Suprapubic skin (tissue), 4 donors: ENCODE measurements around the gene F7. TPM values are rescaled to one million over a fixed set of nuclear protein-coding genes. Genes with fewer than 3 reads are reported as not detected.

ENCODE experiments used
- DNase-seq, 2 donors: peaks; one replicate each; pipeline ENCODE4 v3.0.0-alpha.2; 2019; ENCODE audit warnings: low spot score in 2 of 2
- H3K27ac ChIP-seq: fragments of 200-600 bp; sonication (generic); one replicate; pipeline ENCODE4 v1.5.1; 2019
- H3K27me3 ChIP-seq: fragments of 200-600 bp; sonication (generic); one replicate; pipeline ENCODE4 v1.5.1; 2019
- H3K36me3 ChIP-seq: fragments of 200-600 bp; sonication (generic); one replicate; pipeline ENCODE4 v1.5.1; 2019
- H3K4me1 ChIP-seq: fragments of 200-600 bp; sonication (generic); one replicate; pipeline ENCODE4 v1.5.1; 2019
- H3K4me3 ChIP-seq: fragments of 200-600 bp; sonication (generic); one replicate; pipeline ENCODE4 v1.5.1; 2019; ENCODE audit warnings: mild to moderate bottlenecking
- H3K9me3 ChIP-seq: fragments of 200-600 bp; sonication (generic); one replicate; pipeline ENCODE4 v1.5.1; 2019
- CTCF ChIP-seq, 2 donors: fragments of 200-600 bp in 1 of 2; fragments of 450-650 bp in 1 of 2; sonication (generic) in 1 of 2; IDR thresholded peaks; one replicate each; pipeline ENCODE4 v1.5.1; 2016 to 2019; ENCODE audit warnings: antibody characterized with exemption in 2 of 2, mild to moderate bottlenecking in 1 of 2, moderate library complexity in 1 of 2
- EP300 ChIP-seq: sonication (generic); formaldehyde crosslinking; IDR thresholded peaks from one replicate; pipeline ENCODE4 v1.6.1; 2017; ENCODE audit warnings: antibody characterized with exemption
- POLR2A ChIP-seq, 2 donors: fragments of 450-650 bp; IDR thresholded peaks; one replicate each; pipeline ENCODE4 v1.6.1; 2017; ENCODE audit warnings: antibody characterized with exemption in 2 of 2, mild to moderate bottlenecking in 2 of 2, moderate library complexity in 2 of 2
- POLR2AphosphoS5 ChIP-seq, 3 donors: sonication (generic); formaldehyde crosslinking; IDR thresholded peaks; one replicate each; pipeline ENCODE4 v1.6.1; 2017; ENCODE audit warnings: antibody characterized with exemption in 3 of 3
- WGBS: methylation state at CpG from one replicate; pipeline ENCODE4 v1.1.5; 2018; 5-methylcytosine and 5-hydroxymethylcytosine counted together
- total RNA-seq, 4 donors: library from RNA; depleted of rRNA; stranded (reverse); fragments of >200 nt; gene quantifications; one replicate each; pipeline ENCODE4 v1.1.0, GENCODE V29; 2016

The F7 gene
- total RNA-seq, 4 donors from 2014 or later: not detected

- H3K9me3 ChIP-seq: no peaks in the 10 kb centered on the region
- H3K27me3 ChIP-seq: peaks cover 6% of the 10 kb centered on the region
- H3K4me1 ChIP-seq: peaks cover 19% of the 10 kb centered on the region
- H3K36me3 ChIP-seq: no peaks in the 10 kb centered on the region
- WGBS: 88% methylated on average over 9 of the region's 9 CpGs
- DNase-seq: no peak
- no peak overlapping the region for H3K4me3 ChIP-seq
- no peak overlapping the region for H3K27ac ChIP-seq
- TF ChIP-seq CTCF (IDR thresholded peaks at IDR 0.05) (no peak), POLR2AphosphoS5 (IDR thresholded peaks at IDR 0.05) (no peak), POLR2A (IDR thresholded peaks at IDR 0.05) (no peak), EP300 (no peak)
Observed at GRCh38 chr13:113155982-113156655, 50.5 kb downstream of the F7 start.

GRCh38 chr13:113157206-113157928 lies 51.8 kb downstream of the F7 start:
- Histone ChIP-seq H3K36me3 (no peaks in the 10 kb centered on the region), H3K27me3 (peaks cover 12% of the 10 kb centered on the region), H3K27ac (no peak overlapping the region), H3K9me3 (no peaks in the 10 kb centered on the region), H3K4me1 (peaks cover 13% of the 10 kb centered on the region), H3K4me3 (no peak overlapping the region)
- WGBS: 68% methylated on average over 12 of the region's 12 CpGs
- no peak for TF ChIP-seq CTCF (IDR thresholded peaks at IDR 0.05)
- TF ChIP-seq EP300: no peak
- no peak for DNase-seq

GRCh38 chr13:113157929-113158747 lies 52.5 kb downstream of the F7 start, which contains the start of gene PROZ:
Gene PROZ (plus strand): TSS chr13:113158648. CDS start chr13:113158661, 13 bp downstream.
- Histone ChIP-seq H3K9me3 (no peaks in the 10 kb centered on the region), H3K4me1 (peaks cover 6% of the 10 kb centered on the region), H3K27ac (no peak within 1 kb of the TSS), H3K4me3 (no peak within 1 kb of the TSS), H3K27me3 (peaks cover 18% of the 10 kb centered on the region), H3K36me3 (no peaks in the 10 kb centered on the region)
- DNase-seq: no peak
- 60% methylated on average over 15 of the region's 16 CpGs for WGBS
- TF ChIP-seq POLR2A (IDR thresholded peaks at IDR 0.05) (no peak), POLR2AphosphoS5 (IDR thresholded peaks at IDR 0.05) (no peak), CTCF (IDR thresholded peaks at IDR 0.05) (no peak)

GRCh38 chr13:113158946-113159345 lies 53.4 kb downstream of the F7 start:
- no peaks in the 10 kb centered on the region for H3K9me3 ChIP-seq
- 74% methylated on average over 6 of the region's 7 CpGs for WGBS
- H3K36me3 ChIP-seq: no peaks in the 10 kb centered on the region
- no peak overlapping the region for H3K4me3 ChIP-seq
- peaks cover 26% of the 10 kb centered on the region for H3K27me3 ChIP-seq
- H3K27ac ChIP-seq: no peak overlapping the region
- no peaks in the 10 kb centered on the region for H3K4me1 ChIP-seq
- no peak for TF ChIP-seq EP300
- no peak for TF ChIP-seq POLR2AphosphoS5 (IDR thresholded peaks at IDR 0.05)
- no peak for TF ChIP-seq CTCF (IDR thresholded peaks at IDR 0.05)
- TF ChIP-seq POLR2A (IDR thresholded peaks at IDR 0.05): no peak
- no peak for DNase-seq

GRCh38 chr13:113159701-113160100 lies 54.1 kb downstream of the F7 start:
- Histone ChIP-seq H3K27ac (no peak overlapping the region), H3K4me3 (no peak overlapping the region), H3K4me1 (no peaks in the 10 kb centered on the region), H3K27me3 (peaks cover 28% of the 10 kb centered on the region), H3K9me3 (no peaks in the 10 kb centered on the region), H3K36me3 (no peaks in the 10 kb centered on the region)
- 84% methylated on average over 20 of the region's 20 CpGs for WGBS
- no peak for TF ChIP-seq CTCF (IDR thresholded peaks at IDR 0.05)
- no peak for TF ChIP-seq POLR2AphosphoS5 (IDR thresholded peaks at IDR 0.05)
- TF ChIP-seq POLR2A (IDR thresholded peaks at IDR 0.05): no peak
- no peak for TF ChIP-seq EP300
- DNase-seq: no peak
